ENCODE measurements around the gene ACAA2.

DNA sequence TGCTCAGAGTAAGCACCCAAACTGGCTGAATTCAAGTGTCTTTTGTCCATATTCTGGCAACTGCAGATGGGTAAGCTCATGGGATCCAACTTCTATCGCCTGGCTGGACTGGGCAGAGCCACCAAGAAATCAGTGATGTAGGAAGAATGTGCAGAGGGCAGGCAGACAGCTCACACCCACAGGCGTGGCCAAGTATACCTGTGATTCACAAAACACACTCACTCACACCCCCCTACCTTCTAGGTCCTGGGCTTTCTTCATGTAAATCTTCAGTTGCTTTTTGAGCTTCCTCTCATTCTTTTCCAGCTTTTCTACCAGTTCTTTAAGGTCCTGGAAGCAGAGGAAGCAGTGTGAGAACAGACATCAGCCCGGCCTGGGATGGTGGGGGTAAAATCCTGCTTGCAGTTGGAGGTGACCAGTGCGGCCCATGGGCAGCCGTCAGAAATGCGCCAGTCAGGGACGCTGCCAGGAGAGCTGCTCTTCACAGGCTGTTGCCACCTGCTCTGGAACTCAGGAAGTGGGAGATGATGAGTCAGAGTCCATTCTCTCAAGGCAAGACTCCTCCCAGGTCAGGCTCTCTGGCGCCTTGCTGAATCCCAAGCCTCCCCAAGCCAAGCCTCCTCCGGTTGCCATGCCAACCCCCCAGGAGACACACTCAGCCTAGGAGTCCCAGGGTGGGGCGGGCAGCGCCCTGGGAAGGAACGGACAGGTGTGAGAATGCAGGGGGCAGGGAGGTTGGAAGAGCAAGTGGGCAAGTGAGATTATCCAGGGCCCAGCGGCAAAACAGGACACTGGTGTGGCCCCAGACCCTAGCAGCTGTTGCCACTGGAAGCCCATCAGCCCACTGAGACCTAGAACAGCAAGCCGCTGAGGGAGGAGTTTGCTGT lies 36.2 kb upstream of the ACAA2 start:
- TF ChIP-seq, protein P1, sequence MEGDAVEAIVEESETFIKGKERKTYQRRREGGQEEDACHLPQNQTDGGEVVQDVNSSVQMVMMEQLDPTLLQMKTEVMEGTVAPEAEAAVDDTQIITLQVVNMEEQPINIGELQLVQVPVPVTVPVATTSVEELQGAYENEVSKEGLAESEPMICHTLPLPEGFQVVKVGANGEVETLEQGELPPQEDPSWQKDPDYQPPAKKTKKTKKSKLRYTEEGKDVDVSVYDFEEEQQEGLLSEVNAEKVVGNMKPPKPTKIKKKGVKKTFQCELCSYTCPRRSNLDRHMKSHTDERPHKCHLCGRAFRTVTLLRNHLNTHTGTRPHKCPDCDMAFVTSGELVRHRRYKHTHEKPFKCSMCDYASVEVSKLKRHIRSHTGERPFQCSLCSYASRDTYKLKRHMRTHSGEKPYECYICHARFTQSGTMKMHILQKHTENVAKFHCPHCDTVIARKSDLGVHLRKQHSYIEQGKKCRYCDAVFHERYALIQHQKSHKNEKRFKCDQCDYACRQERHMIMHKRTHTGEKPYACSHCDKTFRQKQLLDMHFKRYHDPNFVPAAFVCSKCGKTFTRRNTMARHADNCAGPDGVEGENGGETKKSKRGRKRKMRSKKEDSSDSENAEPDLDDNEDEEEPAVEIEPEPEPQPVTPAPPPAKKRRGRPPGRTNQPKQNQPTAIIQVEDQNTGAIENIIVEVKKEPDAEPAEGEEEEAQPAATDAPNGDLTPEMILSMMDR (conservative IDR thresholded peaks at IDR 0.05; ENCODE audit: low read depth in 2 of 2) = no peak
- TF ChIP-seq, protein P2, sequence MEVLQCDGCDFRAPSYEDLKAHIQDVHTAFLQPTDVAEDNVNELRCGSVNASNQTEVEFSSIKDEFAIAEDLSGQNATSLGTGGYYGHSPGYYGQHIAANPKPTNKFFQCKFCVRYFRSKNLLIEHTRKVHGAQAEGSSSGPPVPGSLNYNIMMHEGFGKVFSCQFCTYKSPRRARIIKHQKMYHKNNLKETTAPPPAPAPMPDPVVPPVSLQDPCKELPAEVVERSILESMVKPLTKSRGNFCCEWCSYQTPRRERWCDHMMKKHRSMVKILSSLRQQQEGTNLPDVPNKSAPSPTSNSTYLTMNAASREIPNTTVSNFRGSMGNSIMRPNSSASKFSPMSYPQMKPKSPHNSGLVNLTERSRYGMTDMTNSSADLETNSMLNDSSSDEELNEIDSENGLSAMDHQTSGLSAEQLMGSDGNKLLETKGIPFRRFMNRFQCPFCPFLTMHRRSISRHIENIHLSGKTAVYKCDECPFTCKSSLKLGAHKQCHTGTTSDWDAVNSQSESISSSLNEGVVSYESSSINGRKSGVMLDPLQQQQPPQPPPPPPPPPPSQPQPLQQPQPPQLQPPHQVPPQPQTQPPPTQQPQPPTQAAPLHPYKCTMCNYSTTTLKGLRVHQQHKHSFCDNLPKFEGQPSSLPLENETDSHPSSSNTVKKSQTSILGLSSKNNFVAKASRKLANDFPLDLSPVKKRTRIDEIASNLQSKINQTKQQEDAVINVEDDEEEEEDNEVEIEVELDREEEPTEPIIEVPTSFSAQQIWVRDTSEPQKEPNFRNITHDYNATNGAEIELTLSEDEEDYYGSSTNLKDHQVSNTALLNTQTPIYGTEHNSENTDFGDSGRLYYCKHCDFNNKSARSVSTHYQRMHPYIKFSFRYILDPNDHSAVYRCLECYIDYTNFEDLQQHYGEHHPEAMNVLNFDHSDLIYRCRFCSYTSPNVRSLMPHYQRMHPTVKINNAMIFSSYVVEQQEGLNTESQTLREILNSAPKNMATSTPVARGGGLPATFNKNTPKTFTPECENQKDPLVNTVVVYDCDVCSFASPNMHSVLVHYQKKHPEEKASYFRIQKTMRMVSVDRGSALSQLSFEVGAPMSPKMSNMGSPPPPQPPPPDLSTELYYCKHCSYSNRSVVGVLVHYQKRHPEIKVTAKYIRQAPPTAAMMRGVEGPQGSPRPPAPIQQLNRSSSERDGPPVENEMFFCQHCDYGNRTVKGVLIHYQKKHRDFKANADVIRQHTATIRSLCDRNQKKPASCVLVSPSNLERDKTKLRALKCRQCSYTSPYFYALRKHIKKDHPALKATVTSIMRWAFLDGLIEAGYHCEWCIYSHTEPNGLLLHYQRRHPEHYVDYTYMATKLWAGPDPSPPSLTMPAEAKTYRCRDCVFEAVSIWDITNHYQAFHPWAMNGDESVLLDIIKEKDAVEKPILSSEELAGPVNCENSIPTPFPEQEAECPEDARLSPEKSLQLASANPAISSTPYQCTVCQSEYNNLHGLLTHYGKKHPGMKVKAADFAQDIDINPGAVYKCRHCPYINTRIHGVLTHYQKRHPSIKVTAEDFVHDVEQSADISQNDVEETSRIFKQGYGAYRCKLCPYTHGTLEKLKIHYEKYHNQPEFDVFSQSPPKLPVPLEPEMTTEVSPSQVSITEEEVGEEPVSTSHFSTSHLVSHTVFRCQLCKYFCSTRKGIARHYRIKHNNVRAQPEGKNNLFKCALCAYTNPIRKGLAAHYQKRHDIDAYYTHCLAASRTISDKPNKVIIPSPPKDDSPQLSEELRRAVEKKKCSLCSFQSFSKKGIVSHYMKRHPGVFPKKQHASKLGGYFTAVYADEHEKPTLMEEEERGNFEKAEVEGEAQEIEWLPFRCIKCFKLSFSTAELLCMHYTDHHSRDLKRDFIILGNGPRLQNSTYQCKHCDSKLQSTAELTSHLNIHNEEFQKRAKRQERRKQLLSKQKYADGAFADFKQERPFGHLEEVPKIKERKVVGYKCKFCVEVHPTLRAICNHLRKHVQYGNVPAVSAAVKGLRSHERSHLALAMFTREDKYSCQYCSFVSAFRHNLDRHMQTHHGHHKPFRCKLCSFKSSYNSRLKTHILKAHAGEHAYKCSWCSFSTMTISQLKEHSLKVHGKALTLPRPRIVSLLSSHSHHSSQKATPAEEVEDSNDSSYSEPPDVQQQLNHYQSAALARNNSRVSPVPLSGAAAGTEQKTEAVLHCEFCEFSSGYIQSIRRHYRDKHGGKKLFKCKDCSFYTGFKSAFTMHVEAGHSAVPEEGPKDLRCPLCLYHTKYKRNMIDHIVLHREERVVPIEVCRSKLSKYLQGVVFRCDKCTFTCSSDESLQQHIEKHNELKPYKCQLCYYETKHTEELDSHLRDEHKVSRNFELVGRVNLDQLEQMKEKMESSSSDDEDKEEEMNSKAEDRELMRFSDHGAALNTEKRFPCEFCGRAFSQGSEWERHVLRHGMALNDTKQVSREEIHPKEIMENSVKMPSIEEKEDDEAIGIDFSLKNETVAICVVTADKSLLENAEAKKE (CRISPR knock-in tag; IDR thresholded peaks at IDR 0.05) = no peak
- TF ChIP-seq POLR2AphosphoS5 (IDR thresholded peaks at IDR 0.05; ENCODE audit: low read depth) (no peak), EZH2 (IDR thresholded peaks at IDR 0.05; ENCODE audit: low read depth, unreplicated experiment) (no peak), ZNF331 (CRISPR knock-in tag; IDR thresholded peaks at IDR 0.05; ENCODE audit: low read depth) (no peak), CREB1 (CRISPR knock-in tag; IDR thresholded peaks at IDR 0.05; ENCODE audit: low read depth) (no peak), NANOG (IDR thresholded peaks at IDR 0.05; ENCODE audit: borderline replicate concordance) (no peak), EZH2phosphoT487 (IDR thresholded peaks at IDR 0.05; ENCODE audit: unreplicated experiment) (no peak), JUNB (IDR thresholded peaks at IDR 0.05; ENCODE audit: unreplicated experiment) (no peak), STAT1 (IDR thresholded peaks at IDR 0.05; ENCODE audit: unreplicated experiment) (no peak), ZNF114 (CRISPR knock-in tag; IDR thresholded peaks at IDR 0.05) (no peak)
- TF ChIP-seq, protein P3, sequence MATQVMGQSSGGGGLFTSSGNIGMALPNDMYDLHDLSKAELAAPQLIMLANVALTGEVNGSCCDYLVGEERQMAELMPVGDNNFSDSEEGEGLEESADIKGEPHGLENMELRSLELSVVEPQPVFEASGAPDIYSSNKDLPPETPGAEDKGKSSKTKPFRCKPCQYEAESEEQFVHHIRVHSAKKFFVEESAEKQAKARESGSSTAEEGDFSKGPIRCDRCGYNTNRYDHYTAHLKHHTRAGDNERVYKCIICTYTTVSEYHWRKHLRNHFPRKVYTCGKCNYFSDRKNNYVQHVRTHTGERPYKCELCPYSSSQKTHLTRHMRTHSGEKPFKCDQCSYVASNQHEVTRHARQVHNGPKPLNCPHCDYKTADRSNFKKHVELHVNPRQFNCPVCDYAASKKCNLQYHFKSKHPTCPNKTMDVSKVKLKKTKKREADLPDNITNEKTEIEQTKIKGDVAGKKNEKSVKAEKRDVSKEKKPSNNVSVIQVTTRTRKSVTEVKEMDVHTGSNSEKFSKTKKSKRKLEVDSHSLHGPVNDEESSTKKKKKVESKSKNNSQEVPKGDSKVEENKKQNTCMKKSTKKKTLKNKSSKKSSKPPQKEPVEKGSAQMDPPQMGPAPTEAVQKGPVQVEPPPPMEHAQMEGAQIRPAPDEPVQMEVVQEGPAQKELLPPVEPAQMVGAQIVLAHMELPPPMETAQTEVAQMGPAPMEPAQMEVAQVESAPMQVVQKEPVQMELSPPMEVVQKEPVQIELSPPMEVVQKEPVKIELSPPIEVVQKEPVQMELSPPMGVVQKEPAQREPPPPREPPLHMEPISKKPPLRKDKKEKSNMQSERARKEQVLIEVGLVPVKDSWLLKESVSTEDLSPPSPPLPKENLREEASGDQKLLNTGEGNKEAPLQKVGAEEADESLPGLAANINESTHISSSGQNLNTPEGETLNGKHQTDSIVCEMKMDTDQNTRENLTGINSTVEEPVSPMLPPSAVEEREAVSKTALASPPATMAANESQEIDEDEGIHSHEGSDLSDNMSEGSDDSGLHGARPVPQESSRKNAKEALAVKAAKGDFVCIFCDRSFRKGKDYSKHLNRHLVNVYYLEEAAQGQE (IDR thresholded peaks at IDR 0.05; ENCODE audit: unreplicated experiment) = no peak
- TF ChIP-seq, protein P4, sequence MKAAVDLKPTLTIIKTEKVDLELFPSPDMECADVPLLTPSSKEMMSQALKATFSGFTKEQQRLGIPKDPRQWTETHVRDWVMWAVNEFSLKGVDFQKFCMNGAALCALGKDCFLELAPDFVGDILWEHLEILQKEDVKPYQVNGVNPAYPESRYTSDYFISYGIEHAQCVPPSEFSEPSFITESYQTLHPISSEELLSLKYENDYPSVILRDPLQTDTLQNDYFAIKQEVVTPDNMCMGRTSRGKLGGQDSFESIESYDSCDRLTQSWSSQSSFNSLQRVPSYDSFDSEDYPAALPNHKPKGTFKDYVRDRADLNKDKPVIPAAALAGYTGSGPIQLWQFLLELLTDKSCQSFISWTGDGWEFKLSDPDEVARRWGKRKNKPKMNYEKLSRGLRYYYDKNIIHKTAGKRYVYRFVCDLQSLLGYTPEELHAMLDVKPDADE (IDR thresholded peaks at IDR 0.05) = no peak

All from GM23338 (cell line).